ENCODE results near the gene FILIP1L. TPM values are rescaled to one million over a fixed set of nuclear protein-coding genes. Genes with fewer than 3 reads are reported as not detected.

FILIP1L gene
- total RNA-seq, 4 donors from 2014 or later: 4.4 to 17.7 (median 13.2) TPM

- Histone ChIP-seq H3K36me3 (no peaks in the 10 kb centered on the region), H3K9me3 (no peaks in the 10 kb centered on the region), H3K4me3 (replicated peaks in 1 of 3) (no peak overlapping the region), H3K4me1 (peaks cover 23 to 25% of the 10 kb centered on the region in 2 donors), H3K27me3 (no peaks in the 10 kb centered on the region), H3K27ac (peak overlapping the region in 2 of 3 donors; percentile 69 to 88)
- 86 to 88% methylated on average over 1 of the region's 1 CpG for WGBS, 2 donors
- DNase-seq: no peak
- TF ChIP-seq, protein P1, sequence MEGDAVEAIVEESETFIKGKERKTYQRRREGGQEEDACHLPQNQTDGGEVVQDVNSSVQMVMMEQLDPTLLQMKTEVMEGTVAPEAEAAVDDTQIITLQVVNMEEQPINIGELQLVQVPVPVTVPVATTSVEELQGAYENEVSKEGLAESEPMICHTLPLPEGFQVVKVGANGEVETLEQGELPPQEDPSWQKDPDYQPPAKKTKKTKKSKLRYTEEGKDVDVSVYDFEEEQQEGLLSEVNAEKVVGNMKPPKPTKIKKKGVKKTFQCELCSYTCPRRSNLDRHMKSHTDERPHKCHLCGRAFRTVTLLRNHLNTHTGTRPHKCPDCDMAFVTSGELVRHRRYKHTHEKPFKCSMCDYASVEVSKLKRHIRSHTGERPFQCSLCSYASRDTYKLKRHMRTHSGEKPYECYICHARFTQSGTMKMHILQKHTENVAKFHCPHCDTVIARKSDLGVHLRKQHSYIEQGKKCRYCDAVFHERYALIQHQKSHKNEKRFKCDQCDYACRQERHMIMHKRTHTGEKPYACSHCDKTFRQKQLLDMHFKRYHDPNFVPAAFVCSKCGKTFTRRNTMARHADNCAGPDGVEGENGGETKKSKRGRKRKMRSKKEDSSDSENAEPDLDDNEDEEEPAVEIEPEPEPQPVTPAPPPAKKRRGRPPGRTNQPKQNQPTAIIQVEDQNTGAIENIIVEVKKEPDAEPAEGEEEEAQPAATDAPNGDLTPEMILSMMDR (IDR thresholded peaks at IDR 0.05): no peak
- no peak for TF ChIP-seq POLR2A (IDR thresholded peaks at IDR 0.05)
- intact Hi-C loops (cut with DNase I): no loop called here
Measured at GRCh38 chr3:100043271-100043670, 71.0 kb downstream of the FILIP1L start.

DNA sequence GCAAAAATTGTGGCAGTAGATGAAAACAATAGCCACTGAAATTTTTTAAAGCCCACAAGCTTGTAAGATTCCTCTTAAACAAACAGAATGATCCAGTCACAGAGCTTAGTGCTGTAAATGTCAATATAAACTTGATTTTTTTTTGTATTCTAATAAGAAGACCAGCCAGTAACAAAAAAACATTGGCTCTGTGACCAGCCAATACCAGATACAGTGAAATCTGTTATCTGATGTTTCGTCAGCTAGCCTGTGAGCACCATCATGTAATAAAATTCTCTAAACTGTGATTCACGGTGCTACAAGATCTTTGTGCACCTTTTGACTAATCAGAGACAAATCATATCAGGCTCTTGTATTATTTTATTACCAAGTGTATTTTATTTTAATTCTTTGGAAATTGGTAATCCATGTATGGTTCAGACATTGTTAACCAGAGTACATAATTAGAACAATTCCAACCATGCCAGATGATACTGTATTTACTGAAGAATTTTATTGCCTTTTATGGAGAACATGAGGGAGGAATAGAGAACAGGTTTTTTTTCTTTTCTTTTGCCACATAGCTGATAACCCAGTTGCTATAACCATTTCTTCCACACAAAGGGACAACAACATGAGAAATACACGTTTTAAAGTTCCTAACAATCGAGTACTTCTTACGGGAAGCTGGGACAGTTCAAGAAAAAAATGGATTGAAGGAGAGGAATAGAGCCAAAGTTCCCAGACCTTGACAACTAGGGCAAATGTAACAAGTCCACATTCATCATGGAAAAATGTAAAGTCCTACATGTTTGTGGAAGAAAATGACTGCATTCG is 71.9 kb downstream of the FILIP1L start:
- Histone ChIP-seq H3K36me3 (no peaks in the 10 kb centered on the region), H3K27ac (peak overlapping the region; percentile 50 to 88 (median 69)), H3K4me1 (peaks cover 23 to 25% of the 10 kb centered on the region in 2 donors), H3K9me3 (no peaks in the 10 kb centered on the region), H3K4me3 (replicated peaks in 1 of 3) (no peak overlapping the region), H3K27me3 (no peaks in the 10 kb centered on the region)
- intact Hi-C loops (cut with DNase I): no loop called here
- WGBS, 2 donors: 78% methylated on average over 6 of the region's 6 CpGs
- no peak for DNase-seq
- no peak for TF ChIP-seq POLR2A (IDR thresholded peaks at IDR 0.05)
- TF ChIP-seq, protein P1 (IDR thresholded peaks at IDR 0.05): no peak

DNA sequence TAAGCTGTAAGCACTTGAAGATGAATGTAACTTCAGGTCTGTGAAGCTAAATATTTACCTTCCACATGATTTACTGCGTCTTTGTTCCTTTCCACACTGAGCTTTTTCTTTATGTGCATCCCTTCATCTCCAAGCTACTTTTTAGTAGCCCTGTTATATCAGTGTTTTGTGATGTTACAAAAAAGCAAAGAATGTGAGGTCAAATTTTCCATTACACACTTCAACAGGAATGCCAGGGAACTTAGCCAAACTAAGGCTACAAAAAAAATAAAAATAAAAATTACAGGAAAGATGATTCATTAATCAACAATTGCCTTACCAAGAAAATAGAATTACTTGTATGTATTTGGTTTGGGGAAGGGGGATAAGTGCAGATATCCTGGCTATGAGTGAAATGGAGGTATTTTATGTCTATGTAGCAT is 73.0 kb downstream of the FILIP1L start:
- Histone ChIP-seq H3K9me3 (no peaks in the 10 kb centered on the region), H3K4me3 (replicated peaks in 1 of 3) (no peak overlapping the region), H3K27me3 (no peaks in the 10 kb centered on the region), H3K27ac (peak overlapping the region; percentile 53 to 88 (median 69)), H3K36me3 (no peaks in the 10 kb centered on the region), H3K4me1 (peaks cover 23 to 25% of the 10 kb centered on the region in 2 donors)
- WGBS, 2 donors: 73 to 76% methylated on average over 1 of the region's 1 CpG
- intact Hi-C loops (cut with DNase I): no loop called here
- no peak for TF ChIP-seq POLR2A (IDR thresholded peaks at IDR 0.05)
- TF ChIP-seq, protein P1 (IDR thresholded peaks at IDR 0.05): no peak
- no peak for DNase-seq

- Histone ChIP-seq H3K4me3 (replicated peaks in 1 of 3) (no peak overlapping the region), H3K9me3 (no peaks in the 10 kb centered on the region), H3K4me1 (peaks cover 23 to 25% of the 10 kb centered on the region in 2 donors), H3K27me3 (no peaks in the 10 kb centered on the region), H3K36me3 (no peaks in the 10 kb centered on the region), H3K27ac (peak overlapping the region; percentile 53 to 88 (median 69))
- 58 to 69% methylated on average over 3 of the region's 3 CpGs for WGBS, 2 donors
- intact Hi-C loops (cut with DNase I): no loop called here
- TF ChIP-seq, protein P1 (IDR thresholded peaks at IDR 0.05): no peak
- no peak for TF ChIP-seq POLR2A (IDR thresholded peaks at IDR 0.05)
- DNase-seq: peak in 1 of 2 donors; percentile 15
Measured at GRCh38 chr3:100040451-100041225, 73.7 kb downstream of the FILIP1L start.

DNA sequence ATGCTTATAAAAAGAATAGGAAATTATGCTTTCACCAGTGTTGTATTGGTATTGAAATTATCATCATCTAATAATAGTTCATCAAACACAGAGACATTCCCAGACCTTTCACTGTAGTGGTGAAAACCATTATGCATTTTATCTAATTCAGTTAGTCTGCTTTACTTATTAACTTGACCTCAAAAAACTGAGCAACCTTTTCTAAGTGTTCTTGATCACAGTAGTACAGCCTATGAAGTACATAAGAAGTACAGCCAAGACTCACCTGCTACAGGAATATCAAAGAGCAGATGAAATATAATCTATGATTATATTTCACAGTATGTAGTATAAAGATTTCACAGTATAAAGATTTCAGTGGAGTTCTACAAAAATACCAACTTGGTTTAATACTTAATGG is 75.2 kb downstream of the FILIP1L start:
- peaks cover 23 to 25% of the 10 kb centered on the region in 2 donors for H3K4me1 ChIP-seq
- no peaks in the 10 kb centered on the region for H3K27me3 ChIP-seq
- H3K4me3 ChIP-seq (replicated peaks in 1 of 3): no peak overlapping the region
- H3K36me3 ChIP-seq: no peaks in the 10 kb centered on the region
- intact Hi-C loops (cut with DNase I): no loop called here
- H3K9me3 ChIP-seq: no peaks in the 10 kb centered on the region
- no peak overlapping the region for H3K27ac ChIP-seq
- DNase-seq: no peak
- TF ChIP-seq POLR2A (IDR thresholded peaks at IDR 0.05): no peak
- TF ChIP-seq, protein P1 (IDR thresholded peaks at IDR 0.05): no peak

Measured in thyroid gland (tissue), 4 donors.